ENCODE results near the gene SAPCD2. TPM values are rescaled to one million over a fixed set of nuclear protein-coding genes. Genes with fewer than 3 reads are reported as not detected.

Gene SAPCD2
- total RNA-seq, 1 experiment from 2014 or later = 41.1 TPM

- no TSS peak for BruUV-seq (replicated peaks)
- Mint-ChIP-seq H3K4me3 (ENCODE audit: low read depth, unreplicated experiment) (no peak overlapping the region), H3K27me3 (ENCODE audit: unreplicated experiment) (no peaks in the 10 kb centered on the region), H3K36me3 (ENCODE audit: insufficient read depth, unreplicated experiment) (peaks cover 18% of the 10 kb centered on the region), H3K27ac (ENCODE audit: unreplicated experiment) (no peak overlapping the region), H3K9me3 (ENCODE audit: low read depth, unreplicated experiment) (no peaks in the 10 kb centered on the region), H3K4me1 (ENCODE audit: low read depth, unreplicated experiment) (peaks cover 8% of the 10 kb centered on the region)
- TF ChIP-seq, protein P1, sequence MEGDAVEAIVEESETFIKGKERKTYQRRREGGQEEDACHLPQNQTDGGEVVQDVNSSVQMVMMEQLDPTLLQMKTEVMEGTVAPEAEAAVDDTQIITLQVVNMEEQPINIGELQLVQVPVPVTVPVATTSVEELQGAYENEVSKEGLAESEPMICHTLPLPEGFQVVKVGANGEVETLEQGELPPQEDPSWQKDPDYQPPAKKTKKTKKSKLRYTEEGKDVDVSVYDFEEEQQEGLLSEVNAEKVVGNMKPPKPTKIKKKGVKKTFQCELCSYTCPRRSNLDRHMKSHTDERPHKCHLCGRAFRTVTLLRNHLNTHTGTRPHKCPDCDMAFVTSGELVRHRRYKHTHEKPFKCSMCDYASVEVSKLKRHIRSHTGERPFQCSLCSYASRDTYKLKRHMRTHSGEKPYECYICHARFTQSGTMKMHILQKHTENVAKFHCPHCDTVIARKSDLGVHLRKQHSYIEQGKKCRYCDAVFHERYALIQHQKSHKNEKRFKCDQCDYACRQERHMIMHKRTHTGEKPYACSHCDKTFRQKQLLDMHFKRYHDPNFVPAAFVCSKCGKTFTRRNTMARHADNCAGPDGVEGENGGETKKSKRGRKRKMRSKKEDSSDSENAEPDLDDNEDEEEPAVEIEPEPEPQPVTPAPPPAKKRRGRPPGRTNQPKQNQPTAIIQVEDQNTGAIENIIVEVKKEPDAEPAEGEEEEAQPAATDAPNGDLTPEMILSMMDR (IDR thresholded peaks at IDR 0.05; ENCODE audit: unreplicated experiment) = no peak
- no peak for DNase-seq
- CTCF ChIA-PET = interaction anchor here (0.7 kb wide), 1 partner anchor 9 kb away, joined by 4 read pairs; the partner anchor contains the start of gene NPDC1
- intact Hi-C loops (cut with micrococcal nuclease; ENCODE audit: unreplicated experiment) = no loop called here
Observed at GRCh38 chr9:137037483-137037882, 32.9 kb downstream of the SAPCD2 start.

- CTCF ChIA-PET = no interaction called here
- no TSS peak for BruUV-seq (replicated peaks)
- H3K27ac Mint-ChIP-seq (ENCODE audit: unreplicated experiment) = no peak overlapping the region
- no peak for DNase-seq
- peaks cover 8% of the 10 kb centered on the region for H3K4me1 Mint-ChIP-seq (ENCODE audit: low read depth, unreplicated experiment)
- H3K36me3 Mint-ChIP-seq (ENCODE audit: insufficient read depth, unreplicated experiment) = peaks cover 14% of the 10 kb centered on the region
- H3K9me3 Mint-ChIP-seq (ENCODE audit: low read depth, unreplicated experiment) = no peaks in the 10 kb centered on the region
- no peaks in the 10 kb centered on the region for H3K27me3 Mint-ChIP-seq (ENCODE audit: unreplicated experiment)
- TF ChIP-seq, protein P1 (IDR thresholded peaks at IDR 0.05; ENCODE audit: unreplicated experiment) = no peak
- intact Hi-C loops (cut with micrococcal nuclease; ENCODE audit: unreplicated experiment) = no loop called here
- no peak overlapping the region for H3K4me3 Mint-ChIP-seq (ENCODE audit: low read depth, unreplicated experiment)
Observed at GRCh38 chr9:137037035-137037434, 33.3 kb downstream of the SAPCD2 start.

DNA sequence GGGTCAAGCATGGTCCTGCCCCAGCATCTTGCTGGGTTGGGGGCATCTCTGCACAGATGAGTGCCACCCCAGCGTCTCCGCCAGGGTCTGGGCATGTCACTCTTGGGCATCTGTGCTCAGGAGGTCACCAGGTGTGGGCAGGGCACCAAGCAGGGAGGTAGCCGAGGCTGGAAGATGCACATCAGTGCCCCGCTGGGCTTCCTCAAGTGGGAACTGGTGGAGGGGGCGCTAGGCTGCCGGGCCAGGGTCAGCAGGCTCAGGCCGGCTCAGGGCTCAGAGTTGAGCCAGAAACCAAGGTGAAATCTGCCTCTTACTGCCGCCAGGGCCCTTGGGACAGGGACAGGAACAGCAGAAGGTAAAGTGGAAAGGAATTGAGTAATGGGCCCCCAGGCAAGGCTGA is 34.4 kb downstream of the SAPCD2 start:
- no peak overlapping the region for H3K27ac Mint-ChIP-seq (ENCODE audit: unreplicated experiment)
- DNase-seq = no peak
- TF ChIP-seq, protein P1 (IDR thresholded peaks at IDR 0.05; ENCODE audit: unreplicated experiment) = no peak
- no peak overlapping the region for H3K4me3 Mint-ChIP-seq (ENCODE audit: low read depth, unreplicated experiment)
- intact Hi-C loops (cut with micrococcal nuclease; ENCODE audit: unreplicated experiment) = loop anchor here (2.0 kb wide), 2 partner anchors 87 to 249 kb away; no protein-coding TSS in a partner anchor
- BruUV-seq (replicated peaks) = no TSS peak
- peaks cover 12% of the 10 kb centered on the region for H3K36me3 Mint-ChIP-seq (ENCODE audit: insufficient read depth, unreplicated experiment)
- H3K4me1 Mint-ChIP-seq (ENCODE audit: low read depth, unreplicated experiment) = peaks cover 8% of the 10 kb centered on the region
- CTCF ChIA-PET = interaction anchor here (0.9 to 1.8 kb wide), 4 partner anchors 11 to 194 kb away, joined by 4 to 47 read pairs (median 8); partner anchors contain the start of genes AJM1 and NPDC1
- no peaks in the 10 kb centered on the region for H3K9me3 Mint-ChIP-seq (ENCODE audit: low read depth, unreplicated experiment)
- H3K27me3 Mint-ChIP-seq (ENCODE audit: unreplicated experiment) = no peaks in the 10 kb centered on the region

DNA sequence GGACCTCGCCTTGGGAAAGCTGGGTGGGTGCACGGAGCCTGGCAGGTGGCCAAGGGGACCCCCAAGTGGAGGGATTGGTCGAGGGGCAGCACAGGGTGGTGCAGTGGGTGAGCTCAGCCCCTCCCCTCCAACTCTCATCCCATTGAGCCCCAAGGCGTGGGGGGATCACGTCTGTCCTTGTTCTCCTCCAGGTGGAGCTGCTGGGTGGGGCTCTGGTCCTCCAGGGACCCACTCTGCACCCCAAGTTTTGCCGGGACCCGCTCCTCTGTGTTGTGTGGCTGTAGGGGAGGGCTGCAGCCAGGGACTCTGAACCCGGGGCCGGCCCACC is 34.9 kb downstream of the SAPCD2 start:
- TF ChIP-seq, protein P1 (IDR thresholded peaks at IDR 0.05; ENCODE audit: unreplicated experiment) = no peak
- DNase-seq = no peak
- Mint-ChIP-seq H3K4me3 (ENCODE audit: low read depth, unreplicated experiment) (no peak overlapping the region), H3K27me3 (ENCODE audit: unreplicated experiment) (no peaks in the 10 kb centered on the region), H3K4me1 (ENCODE audit: low read depth, unreplicated experiment) (peaks cover 8% of the 10 kb centered on the region), H3K36me3 (ENCODE audit: insufficient read depth, unreplicated experiment) (peaks cover 12% of the 10 kb centered on the region), H3K9me3 (ENCODE audit: low read depth, unreplicated experiment) (no peaks in the 10 kb centered on the region), H3K27ac (ENCODE audit: unreplicated experiment) (no peak overlapping the region)
- no TSS peak for BruUV-seq (replicated peaks)
- CTCF ChIA-PET = interaction anchor here (0.6 to 1.8 kb wide), 9 partner anchors 11 to 215 kb away, joined by 3 to 47 read pairs (median 4); partner anchors contain the start of genes AJM1, NPDC1 and PAXX
- intact Hi-C loops (cut with micrococcal nuclease; ENCODE audit: unreplicated experiment) = loop anchor here (2.0 kb wide), 2 partner anchors 87 to 249 kb away; no protein-coding TSS in a partner anchor
